Putamen (tissue), 1 donor: ENCODE results near the gene ZNF264.
"Not testable (repeated sequence)": the region's sequence is repeated elsewhere in the genome, so short reads cannot be mapped to it uniquely, and the experiment has no call there.

Experiments used
- DNase-seq: peaks from one replicate; pipeline ENCODE4 v3.0.0-alpha.2; 2016; ENCODE audit warnings: low spot score

The ZNF264 gene

GRCh38 chr19:57245066-57245465 is 53.8 kb downstream of the ZNF264 start:
- DNase-seq: no peak

GRCh38 chr19:57245959-57246358 is 54.7 kb downstream of the ZNF264 start:
- no peak for DNase-seq

GRCh38 chr19:57248646-57249045 is 57.3 kb downstream of the ZNF264 start:
- DNase-seq: no peak

- no peak for DNase-seq
Measured at GRCh38 chr19:57249329-57249728, 58.0 kb downstream of the ZNF264 start.

GRCh38 chr19:57253767-57254166 is 62.5 kb downstream of the ZNF264 start:
- not testable (repeated sequence) for DNase-seq

- DNase-seq: no peak
Measured at GRCh38 chr19:57262044-57262443, 70.7 kb downstream of the ZNF264 start.

GRCh38 chr19:57263244-57263741 is 72.0 kb downstream of the ZNF264 start:
- DNase-seq: no peak

- no peak for DNase-seq
Measured at GRCh38 chr19:57267291-57267690, 76.0 kb downstream of the ZNF264 start.

GRCh38 chr19:57269515-57270250 is 78.4 kb downstream of the ZNF264 start:
- no peak for DNase-seq

GRCh38 chr19:57271280-57271679 is 80.0 kb downstream of the ZNF264 start:
- no peak for DNase-seq
